RWPE2 (cell line): Measurements from ENCODE around the gene IL27RA.

ENCODE experiments used
- ATAC-seq: fragments of 200-7000 bp; cut with Tn5 transposase; 3 replicates; pipeline ENCODE4 v1.9.1; 2021; ENCODE audit warnings: low read depth
- DNase-seq: peaks from one replicate; pipeline ENCODE4 v3.0.0-alpha.2; 2020; ENCODE audit warnings: low spot score
- H3K27ac ChIP-seq: fragments of 450-650 bp; 2 replicates; pipeline ENCODE4 v1.5.1; 2017; ENCODE audit warnings: mild to moderate bottlenecking; ENCODE audit not compliant: poor library complexity, severe bottlenecking
- H3K27me3 ChIP-seq: fragments of 250-450 bp; sonication (Bioruptor Pico); 2 replicates; pipeline ENCODE4 v1.5.1; 2021; ENCODE audit warnings: mild to moderate bottlenecking, moderate library complexity; ENCODE audit not compliant: insufficient read depth, poor library complexity, severe bottlenecking
- H3K36me3 ChIP-seq: fragments of 250-450 bp; sonication (Bioruptor Pico); 2 replicates; pipeline ENCODE4 v1.5.1; 2020; ENCODE audit warnings: low read depth, mild to moderate bottlenecking, moderate library complexity
- H3K4me1 ChIP-seq: fragments of 250-450 bp; sonication (Bioruptor Pico); 2 replicates; pipeline ENCODE4 v1.5.1; 2021; ENCODE audit warnings: mild to moderate bottlenecking, moderate library complexity; ENCODE audit not compliant: insufficient read depth, poor library complexity, severe bottlenecking
- H3K4me3 ChIP-seq: fragments of 250-450 bp; sonication (Bioruptor Pico); 2 replicates; pipeline ENCODE4 v1.5.1; 2021; ENCODE audit warnings: mild to moderate bottlenecking, moderate library complexity; ENCODE audit not compliant: severe bottlenecking
- H3K9me3 ChIP-seq: fragments of 250-450 bp; sonication (Bioruptor Pico); 2 replicates; pipeline ENCODE4 v1.5.1; 2021; ENCODE audit warnings: mild to moderate bottlenecking, moderate library complexity; ENCODE audit not compliant: severe bottlenecking
- TF ChIP-seq, protein P1 (sequence below): fragments of 450-650 bp; IDR thresholded peaks from one replicate; pipeline ENCODE4 v1.5.1; 2017; ENCODE audit warnings: mild to moderate bottlenecking, moderate library complexity; ENCODE audit not compliant: poor library complexity, severe bottlenecking

Gene IL27RA

DNA sequence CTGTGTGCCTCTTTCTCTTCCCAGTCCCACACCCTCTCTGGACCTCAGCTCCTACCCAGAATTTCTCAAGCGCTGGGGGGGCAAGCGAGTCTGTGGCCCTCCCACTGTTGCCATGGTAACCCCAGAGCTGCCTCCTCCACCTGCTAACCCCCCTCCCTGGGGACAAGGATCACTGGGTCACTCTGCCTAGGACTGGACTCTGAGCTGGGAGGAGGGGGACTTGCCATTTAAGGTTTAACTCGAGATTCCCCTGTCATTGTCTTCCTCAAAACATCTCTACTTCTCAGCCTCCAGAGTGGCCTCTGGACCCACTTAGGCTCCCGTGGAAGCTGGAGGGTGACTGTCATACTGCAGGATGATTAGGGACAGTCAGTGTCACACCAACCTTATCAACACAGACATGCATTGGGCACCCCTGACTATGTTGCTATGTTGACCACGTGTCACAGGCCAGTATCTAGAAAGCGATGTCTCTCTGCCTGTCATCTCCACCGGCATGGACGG lies 28.1 kb downstream of the IL27RA start:
- Histone ChIP-seq H3K27ac (no peak overlapping the region), H3K9me3 (no peaks in the 10 kb centered on the region), H3K36me3 (no peaks in the 10 kb centered on the region), H3K27me3 (peaks cover 16% of the 10 kb centered on the region), H3K4me1 (no peaks in the 10 kb centered on the region), H3K4me3 (no peak overlapping the region)
- DNase-seq (no peak), ATAC-seq (no peak)
- TF ChIP-seq, protein P1, sequence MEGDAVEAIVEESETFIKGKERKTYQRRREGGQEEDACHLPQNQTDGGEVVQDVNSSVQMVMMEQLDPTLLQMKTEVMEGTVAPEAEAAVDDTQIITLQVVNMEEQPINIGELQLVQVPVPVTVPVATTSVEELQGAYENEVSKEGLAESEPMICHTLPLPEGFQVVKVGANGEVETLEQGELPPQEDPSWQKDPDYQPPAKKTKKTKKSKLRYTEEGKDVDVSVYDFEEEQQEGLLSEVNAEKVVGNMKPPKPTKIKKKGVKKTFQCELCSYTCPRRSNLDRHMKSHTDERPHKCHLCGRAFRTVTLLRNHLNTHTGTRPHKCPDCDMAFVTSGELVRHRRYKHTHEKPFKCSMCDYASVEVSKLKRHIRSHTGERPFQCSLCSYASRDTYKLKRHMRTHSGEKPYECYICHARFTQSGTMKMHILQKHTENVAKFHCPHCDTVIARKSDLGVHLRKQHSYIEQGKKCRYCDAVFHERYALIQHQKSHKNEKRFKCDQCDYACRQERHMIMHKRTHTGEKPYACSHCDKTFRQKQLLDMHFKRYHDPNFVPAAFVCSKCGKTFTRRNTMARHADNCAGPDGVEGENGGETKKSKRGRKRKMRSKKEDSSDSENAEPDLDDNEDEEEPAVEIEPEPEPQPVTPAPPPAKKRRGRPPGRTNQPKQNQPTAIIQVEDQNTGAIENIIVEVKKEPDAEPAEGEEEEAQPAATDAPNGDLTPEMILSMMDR, result no peak

DNA sequence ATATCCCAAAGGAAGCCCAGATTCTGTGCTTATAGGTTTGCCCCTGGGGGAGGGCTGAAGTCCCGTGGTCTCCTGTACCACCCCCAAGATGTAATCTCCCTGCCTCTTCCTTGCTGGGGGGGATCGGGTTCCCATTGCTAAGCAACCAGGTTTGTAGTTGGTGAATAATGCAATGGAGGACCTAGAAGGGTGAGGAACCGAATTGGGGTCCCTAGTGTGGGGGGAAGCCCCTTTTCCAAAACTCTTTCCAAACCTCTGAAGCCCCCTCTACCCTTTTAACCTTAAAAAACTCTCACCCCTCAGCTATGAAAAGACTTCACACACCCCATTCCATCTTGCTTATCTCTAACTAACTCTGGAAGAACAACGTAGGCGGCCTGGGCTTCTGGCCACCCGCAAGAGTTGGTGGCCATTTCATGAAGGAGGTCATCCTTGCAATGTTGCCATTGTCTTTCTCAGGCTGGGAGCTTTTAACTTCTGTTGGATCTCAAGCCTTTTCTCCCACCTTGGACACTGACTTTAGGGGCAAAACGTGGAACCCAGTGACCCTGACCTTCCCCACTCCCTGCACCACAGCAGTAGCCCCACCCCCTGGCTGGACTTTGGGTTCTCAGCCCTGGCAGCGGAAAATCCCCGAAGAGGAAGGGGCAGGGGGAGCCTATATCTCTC lies 29.7 kb downstream of the IL27RA start:
- no peaks in the 10 kb centered on the region for H3K9me3 ChIP-seq
- TF ChIP-seq, protein P1, result no peak
- no peaks in the 10 kb centered on the region for H3K36me3 ChIP-seq
- peaks cover 16% of the 10 kb centered on the region for H3K27me3 ChIP-seq
- H3K27ac ChIP-seq, result no peak overlapping the region
- no peak overlapping the region for H3K4me3 ChIP-seq
- no peaks in the 10 kb centered on the region for H3K4me1 ChIP-seq
- ATAC-seq (no peak), DNase-seq (no peak)

DNA sequence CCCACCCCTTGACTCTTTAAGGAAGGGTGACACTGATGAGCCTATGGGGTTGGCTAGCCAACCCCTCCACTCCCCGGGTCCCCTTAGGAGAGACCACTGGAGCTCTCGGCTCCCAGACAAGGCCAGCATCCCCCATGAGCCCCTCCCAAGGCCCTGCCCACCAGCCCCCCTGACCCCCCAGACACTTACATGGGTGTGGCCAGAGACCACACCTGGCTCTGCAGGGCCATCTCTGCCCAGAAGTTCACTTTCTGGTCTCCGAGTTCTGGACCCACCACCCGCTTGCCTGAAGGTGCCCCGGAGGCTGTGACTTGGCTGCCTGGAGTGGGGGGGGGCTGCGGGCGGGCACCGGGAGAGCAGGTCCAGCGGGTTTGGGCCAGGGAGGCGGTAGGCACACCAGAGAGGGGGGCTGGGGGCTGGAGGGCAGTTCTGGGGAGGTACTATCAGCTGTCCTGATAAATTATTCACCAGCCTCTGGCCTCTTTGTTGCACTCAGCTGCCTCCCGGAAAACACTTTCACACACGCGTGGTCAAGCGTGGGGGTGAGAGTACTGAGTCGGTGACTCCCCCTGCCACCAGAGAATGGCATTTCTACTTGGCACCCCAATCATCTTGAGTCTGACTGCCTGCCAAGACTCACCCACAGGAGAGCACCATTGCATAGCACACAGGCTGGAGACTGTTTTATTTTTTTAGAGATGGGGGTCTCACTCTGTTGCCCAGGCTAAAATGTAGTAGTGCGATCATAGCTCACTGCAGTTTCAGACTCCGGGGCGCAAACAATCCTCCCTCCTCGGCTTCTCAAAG lies 30.4 kb downstream of the IL27RA start, which contains the start of gene PALM3:
Gene PALM3 (minus strand): TSS at position 326 of the 807 bp plus-strand sequence. CDS start 96 bp downstream, at position 230.
- Histone ChIP-seq H3K27me3 (peaks cover 16% of the 10 kb centered on the region), H3K4me1 (no peaks in the 10 kb centered on the region), H3K9me3 (no peaks in the 10 kb centered on the region), H3K36me3 (no peaks in the 10 kb centered on the region), H3K27ac (no peak within 1 kb of the TSS), H3K4me3 (no peak within 1 kb of the TSS)
- ATAC-seq, result no peak
- TF ChIP-seq, protein P1, result no peak
- DNase-seq, result no peak

DNA sequence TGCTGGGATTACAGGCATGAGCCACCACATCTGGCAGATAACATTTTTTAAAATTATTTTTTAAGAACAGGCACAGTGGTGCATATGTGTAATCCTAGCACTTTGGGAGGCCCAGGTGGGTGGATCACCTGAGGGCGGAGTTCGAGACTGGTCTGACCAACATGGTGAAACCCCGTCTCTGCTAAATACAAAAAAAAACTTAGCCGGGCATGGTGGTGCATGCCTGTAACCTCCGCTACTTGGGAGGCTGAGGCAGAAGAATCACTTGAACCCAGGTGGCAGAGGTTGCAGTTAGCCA lies 30.9 kb downstream of the IL27RA start:
- no peaks in the 10 kb centered on the region for H3K4me1 ChIP-seq
- no peak overlapping the region for H3K27ac ChIP-seq
- no peaks in the 10 kb centered on the region for H3K36me3 ChIP-seq
- no peak for DNase-seq
- H3K4me3 ChIP-seq, result no peak overlapping the region
- TF ChIP-seq, protein P1, result no peak
- no peak for ATAC-seq
- no peaks in the 10 kb centered on the region for H3K9me3 ChIP-seq
- H3K27me3 ChIP-seq, result peaks cover 16% of the 10 kb centered on the region
